ENCODE measurements around the gene SLC46A2. TPM values are rescaled to one million over a fixed set of nuclear protein-coding genes. Genes with fewer than 3 reads are reported as not detected.
A peak's percentile ranks its signal among the peaks of the same experiment; 100 is the strongest.

The SLC46A2 gene
- total RNA-seq, 3 donors from 2014 or later (not counting 1 experiment from before 2014, with no cell fraction given), result 0.18 to 0.64 (median 0.23) TPM

DNA sequence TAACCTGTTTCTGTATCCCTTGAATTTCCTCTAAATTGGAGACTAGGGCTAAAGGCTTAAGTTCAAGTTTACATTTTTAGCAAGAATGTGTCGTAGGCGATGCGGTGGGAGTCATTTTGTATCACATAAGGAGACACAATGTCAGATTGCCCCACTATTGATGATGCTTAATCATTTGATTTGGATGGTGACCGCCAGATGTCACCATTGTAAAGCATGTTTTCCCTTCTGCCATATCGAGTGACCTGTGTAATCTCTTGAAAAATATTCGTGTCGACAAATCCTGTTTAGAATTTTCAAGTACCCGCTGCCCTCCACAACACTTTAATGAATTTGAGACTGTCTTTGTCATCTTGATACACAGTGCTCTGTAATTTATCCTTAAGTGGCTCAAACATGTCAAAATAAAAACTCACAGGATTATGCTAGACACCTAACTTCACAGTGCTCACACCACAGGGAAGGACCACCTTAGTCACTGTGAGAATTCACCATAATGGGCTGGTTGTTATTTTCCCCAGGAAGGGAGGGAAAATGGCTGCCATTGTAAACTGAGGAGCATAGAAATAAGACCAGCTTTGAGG lies 34.5 kb upstream of the SLC46A2 start:
- H3K4me1 ChIP-seq (ENCODE audit: control insufficient read depth, insufficient read depth, low read length), result no peaks in the 10 kb centered on the region
- WGBS (ENCODE audit: insufficient coverage), result 43% methylated on average over 8 of the region's 8 CpGs
- ATAC-seq (no peak), DNase-seq (peak in 1 of 2 donors; percentile 35)
- H3K9me3 ChIP-seq (ENCODE audit: control insufficient read depth, insufficient read depth, low read length), result no peaks in the 10 kb centered on the region
- intact Hi-C loops (cut with micrococcal nuclease), result no loop called here
- H3K4me1 Mint-ChIP-seq, result no peaks in the 10 kb centered on the region
- H3K4me3 Mint-ChIP-seq, result no peak overlapping the region
- H3K36me3 ChIP-seq (ENCODE audit: control insufficient read depth, insufficient read depth, low read length), result no peaks in the 10 kb centered on the region
- H3K27me3 Mint-ChIP-seq (ENCODE audit: low read depth in 2 of 2), result peaks cover 6 to 36% of the 10 kb centered on the region in 2 donors
- TF ChIP-seq, protein P1, sequence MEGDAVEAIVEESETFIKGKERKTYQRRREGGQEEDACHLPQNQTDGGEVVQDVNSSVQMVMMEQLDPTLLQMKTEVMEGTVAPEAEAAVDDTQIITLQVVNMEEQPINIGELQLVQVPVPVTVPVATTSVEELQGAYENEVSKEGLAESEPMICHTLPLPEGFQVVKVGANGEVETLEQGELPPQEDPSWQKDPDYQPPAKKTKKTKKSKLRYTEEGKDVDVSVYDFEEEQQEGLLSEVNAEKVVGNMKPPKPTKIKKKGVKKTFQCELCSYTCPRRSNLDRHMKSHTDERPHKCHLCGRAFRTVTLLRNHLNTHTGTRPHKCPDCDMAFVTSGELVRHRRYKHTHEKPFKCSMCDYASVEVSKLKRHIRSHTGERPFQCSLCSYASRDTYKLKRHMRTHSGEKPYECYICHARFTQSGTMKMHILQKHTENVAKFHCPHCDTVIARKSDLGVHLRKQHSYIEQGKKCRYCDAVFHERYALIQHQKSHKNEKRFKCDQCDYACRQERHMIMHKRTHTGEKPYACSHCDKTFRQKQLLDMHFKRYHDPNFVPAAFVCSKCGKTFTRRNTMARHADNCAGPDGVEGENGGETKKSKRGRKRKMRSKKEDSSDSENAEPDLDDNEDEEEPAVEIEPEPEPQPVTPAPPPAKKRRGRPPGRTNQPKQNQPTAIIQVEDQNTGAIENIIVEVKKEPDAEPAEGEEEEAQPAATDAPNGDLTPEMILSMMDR (IDR thresholded peaks at IDR 0.05), result no peak
- no peak overlapping the region for H3K27ac Mint-ChIP-seq
- H3K9me3 Mint-ChIP-seq, result no peaks in the 10 kb centered on the region
- no peak overlapping the region for H3K4me3 ChIP-seq (ENCODE audit: low read length)
- H3K27me3 ChIP-seq (ENCODE audit: control insufficient read depth, insufficient read depth, low read length), result peaks cover 2% of the 10 kb centered on the region
- no peak overlapping the region for H3K27ac ChIP-seq (ENCODE audit: low read length)
- H3K36me3 Mint-ChIP-seq, result no peaks in the 10 kb centered on the region

DNA sequence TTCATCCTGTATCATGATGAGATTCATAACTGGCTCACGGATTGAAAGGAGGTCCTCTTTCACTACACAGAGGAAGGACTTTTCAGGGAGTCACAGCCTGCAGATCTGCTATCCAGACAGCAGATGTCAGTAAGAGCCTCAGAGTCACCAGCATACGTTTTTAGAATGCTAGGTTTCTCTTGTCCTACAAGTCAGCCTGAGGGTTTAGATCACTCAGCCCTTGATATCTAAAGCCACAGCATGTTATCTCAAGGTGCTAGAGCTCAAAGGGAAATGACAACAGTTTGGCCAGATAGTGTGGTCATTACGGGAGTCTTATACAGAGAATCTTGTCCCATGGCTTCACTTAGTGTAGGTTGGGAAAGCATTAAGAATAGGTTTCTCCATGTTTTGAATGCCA lies 30.9 kb upstream of the SLC46A2 start:
- H3K9me3 Mint-ChIP-seq, result no peaks in the 10 kb centered on the region
- Histone ChIP-seq H3K9me3 (ENCODE audit: control insufficient read depth, insufficient read depth, low read length) (no peaks in the 10 kb centered on the region), H3K36me3 (ENCODE audit: control insufficient read depth, insufficient read depth, low read length) (no peaks in the 10 kb centered on the region), H3K27ac (ENCODE audit: low read length) (no peak overlapping the region), H3K4me3 (ENCODE audit: low read length) (no peak overlapping the region), H3K4me1 (ENCODE audit: control insufficient read depth, insufficient read depth, low read length) (no peaks in the 10 kb centered on the region), H3K27me3 (ENCODE audit: control insufficient read depth, insufficient read depth, low read length) (peaks cover 2% of the 10 kb centered on the region)
- DNase-seq, result peak in 1 of 2 donors; percentile 5
- no peak overlapping the region for H3K4me3 Mint-ChIP-seq
- no peaks in the 10 kb centered on the region for H3K4me1 Mint-ChIP-seq
- TF ChIP-seq, protein P1 (IDR thresholded peaks at IDR 0.05), result no peak
- no peak for ATAC-seq
- H3K36me3 Mint-ChIP-seq, result no peaks in the 10 kb centered on the region
- H3K27ac Mint-ChIP-seq, result no peak overlapping the region
- WGBS (ENCODE audit: insufficient coverage), result 32% methylated on average over 3 of the region's 3 CpGs
- intact Hi-C loops (cut with micrococcal nuclease), result no loop called here
- peaks cover 8 to 31% of the 10 kb centered on the region in 2 donors for H3K27me3 Mint-ChIP-seq (ENCODE audit: low read depth in 2 of 2)

DNA sequence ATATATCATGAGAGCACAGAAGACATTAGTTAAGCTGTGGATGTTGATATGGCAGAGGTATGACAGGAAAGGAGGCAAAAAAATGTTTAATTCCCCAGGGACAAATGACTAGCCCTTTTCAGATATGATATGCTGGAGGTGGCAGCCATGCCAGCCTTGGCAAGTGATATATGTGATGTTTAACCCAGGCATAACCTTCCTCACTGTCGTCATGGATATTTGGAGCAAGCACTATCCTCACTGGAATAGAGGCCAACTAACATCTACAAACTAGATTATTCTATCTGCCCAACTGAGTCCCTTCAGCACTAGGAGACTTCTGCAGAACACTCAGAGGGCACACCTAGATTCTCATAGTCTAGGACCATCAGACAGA lies 27.3 kb upstream of the SLC46A2 start:
- TF ChIP-seq, protein P1 (IDR thresholded peaks at IDR 0.05), result no peak
- Histone ChIP-seq H3K36me3 (ENCODE audit: control insufficient read depth, insufficient read depth, low read length) (no peaks in the 10 kb centered on the region), H3K9me3 (ENCODE audit: control insufficient read depth, insufficient read depth, low read length) (no peaks in the 10 kb centered on the region), H3K4me1 (ENCODE audit: control insufficient read depth, insufficient read depth, low read length) (no peaks in the 10 kb centered on the region), H3K27ac (ENCODE audit: low read length) (no peak overlapping the region), H3K4me3 (ENCODE audit: low read length) (no peak overlapping the region), H3K27me3 (ENCODE audit: control insufficient read depth, insufficient read depth, low read length) (no peaks in the 10 kb centered on the region)
- WGBS (ENCODE audit: insufficient coverage), result 67% methylated on average over 1 of the region's 1 CpG
- no peak for DNase-seq
- Mint-ChIP-seq H3K4me3 (no peak overlapping the region), H3K4me1 (no peaks in the 10 kb centered on the region), H3K36me3 (no peaks in the 10 kb centered on the region), H3K27ac (no peak overlapping the region), H3K27me3 (ENCODE audit: low read depth in 2 of 2) (peaks cover 10 to 30% of the 10 kb centered on the region in 2 donors), H3K9me3 (no peaks in the 10 kb centered on the region)
- intact Hi-C loops (cut with micrococcal nuclease), result no loop called here
- ATAC-seq, result no peak

All from natural killer cell (primary cell).